ENCODE data around the gene ZMYND12. TPM values are rescaled to one million over a fixed set of nuclear protein-coding genes. Genes with fewer than 3 reads are reported as not detected.
"Not testable (repeated sequence)": the region's sequence is repeated elsewhere in the genome, so short reads cannot be mapped to it uniquely, and the experiment has no call there.

The ZMYND12 gene, protein sequence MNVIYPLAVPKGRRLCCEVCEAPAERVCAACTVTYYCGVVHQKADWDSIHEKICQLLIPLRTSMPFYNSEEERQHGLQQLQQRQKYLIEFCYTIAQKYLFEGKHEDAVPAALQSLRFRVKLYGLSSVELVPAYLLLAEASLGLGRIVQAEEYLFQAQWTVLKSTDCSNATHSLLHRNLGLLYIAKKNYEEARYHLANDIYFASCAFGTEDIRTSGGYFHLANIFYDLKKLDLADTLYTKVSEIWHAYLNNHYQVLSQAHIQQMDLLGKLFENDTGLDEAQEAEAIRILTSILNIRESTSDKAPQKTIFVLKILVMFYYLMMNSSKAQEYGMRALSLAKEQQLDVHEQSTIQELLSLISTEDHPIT
- 0.66 TPM for polyA plus RNA-seq (2013, experiment 1 of 2)
- polyA plus RNA-seq (2013, experiment 2 of 2) = 0.47 TPM

DNA sequence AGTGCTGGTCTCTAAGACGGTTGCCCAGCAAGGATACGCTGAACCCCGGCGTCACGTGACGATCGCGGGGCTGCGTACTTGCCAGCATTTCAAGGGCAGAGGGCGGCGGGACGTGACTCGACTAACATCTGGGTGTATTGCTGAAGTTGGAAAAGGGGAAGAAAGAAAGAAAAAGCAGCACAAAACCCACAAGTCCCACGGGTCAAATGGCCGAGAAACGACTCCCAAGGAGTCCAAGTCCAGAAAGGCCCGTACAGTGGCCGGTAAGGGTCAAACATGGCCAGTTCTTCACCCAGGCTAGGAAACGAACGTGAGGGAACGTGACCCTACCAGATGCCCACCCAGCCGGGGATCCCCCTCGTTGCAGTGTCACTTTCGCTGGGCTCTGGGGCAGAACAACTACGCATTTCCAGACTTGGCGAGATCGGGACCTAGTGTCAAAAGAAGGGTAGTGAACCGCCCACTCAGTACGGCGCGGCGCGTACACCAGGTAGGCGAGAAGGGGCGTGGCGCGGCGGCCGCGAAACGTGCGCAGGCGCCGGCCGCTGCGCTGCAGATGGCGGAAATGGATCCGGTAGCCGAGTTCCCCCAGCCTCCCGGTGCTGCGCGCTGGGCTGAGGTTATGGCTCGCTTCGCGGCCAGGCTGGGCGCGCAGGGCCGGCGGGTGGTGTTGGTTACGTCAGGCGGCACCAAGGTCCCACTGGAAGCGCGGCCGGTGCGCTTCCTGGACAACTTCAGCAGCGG lies at the start of gene ZMYND12, which contains the start of gene PPCS:
ZMYND12 (minus strand) TSS at position 13 of the 744 bp plus-strand sequence. CDS start 25 bp downstream, outside the sequence.
PPCS (plus strand) TSS at position 534 of the 744 bp plus-strand sequence; CDS start at position 557, 23 bp downstream.
- DNase-seq (ENCODE audit: low spot score) = peak; percentile 78
- peak within 1 kb of the TSS; percentile 98 for H3K18ac ChIP-seq (ENCODE audit: low read length)

DNA sequence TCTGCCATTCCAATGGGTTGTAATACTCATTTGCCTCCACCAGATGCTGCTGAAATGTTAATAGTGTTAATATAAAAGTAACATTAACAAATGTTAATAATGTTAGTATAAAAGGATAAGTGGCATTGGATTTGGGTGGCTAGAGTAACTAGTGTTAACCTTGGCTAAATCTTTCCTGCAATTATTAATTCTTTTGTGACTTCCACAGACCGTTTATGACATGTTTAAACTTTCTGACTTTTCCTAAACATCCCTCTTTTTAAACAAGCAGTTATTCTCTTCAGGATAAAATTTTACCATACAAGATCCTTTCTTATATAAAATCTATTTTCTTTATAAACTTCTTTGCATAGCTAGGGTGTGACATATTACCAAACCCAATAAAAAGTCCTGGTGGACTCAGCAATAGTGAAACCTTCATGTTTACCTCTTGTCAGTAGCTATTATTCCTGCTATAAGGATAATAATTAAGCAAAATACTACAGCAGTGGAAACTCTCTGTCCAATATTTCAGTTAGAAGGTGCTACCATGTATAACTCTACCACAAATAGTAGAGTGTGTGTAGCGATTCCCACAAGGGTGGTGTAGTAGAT lies 48.8 kb upstream of the ZMYND12 start:
- H3K4me2 ChIP-seq (ENCODE audit: insufficient read depth, low read length, poor library complexity, severe bottlenecking) = no peak overlapping the region
- no peak overlapping the region for H3K23ac ChIP-seq (ENCODE audit: low read depth, low read length, poor library complexity)
- H2AK5ac ChIP-seq (ENCODE audit: low read depth, low read length) = no peak overlapping the region
- H3K27me3 ChIP-seq (ENCODE audit: control insufficient read depth in 3 of 3, insufficient read depth in 3 of 3, low read depth in 1 of 3, low read length in 3 of 3) = no peaks in the 10 kb centered on the region
- H4K8ac ChIP-seq (ENCODE audit: low read depth, low read length) = no peak overlapping the region
- WGBS, 2 donors (ENCODE audit: extremely low coverage in 2 of 2, insufficient read length in 2 of 2, insufficient replicate concordance in 1 of 2) = no CpG with 5 or more reads among the region's 2 CpGs
- H3K14ac ChIP-seq (ENCODE audit: low read length) = no peak overlapping the region
- H2BK15ac ChIP-seq (ENCODE audit: low read length) = no peak overlapping the region
- no peaks in the 10 kb centered on the region for H3K36me3 ChIP-seq (replicated peaks in 1 of 2; ENCODE audit: control insufficient read depth in 2 of 2, insufficient read depth in 2 of 2, low read length in 2 of 2)
- H3K79me1 ChIP-seq (ENCODE audit: low read depth, low read length) = no peaks in the 10 kb centered on the region
- no peak for DNase-seq (ENCODE audit: low spot score)
- H3K9me3 ChIP-seq (replicated peaks in 1 of 2; ENCODE audit: control insufficient read depth in 2 of 2, insufficient read depth in 1 of 2, low read depth in 1 of 2, low read length in 2 of 2) = peaks cover 16 to 58% of the 10 kb centered on the region in 2 donors
- no peak overlapping the region for H4K91ac ChIP-seq (ENCODE audit: low read depth, low read length, poor library complexity)
- no peaks in the 10 kb centered on the region for H3K4me1 ChIP-seq (ENCODE audit: control insufficient read depth in 2 of 2, insufficient read depth in 1 of 2, low read depth in 1 of 2, low read length in 2 of 2)
- no peak overlapping the region for H3K4ac ChIP-seq (ENCODE audit: low read length)
- no peak overlapping the region for H2BK12ac ChIP-seq (ENCODE audit: low read length)
- H2BK120ac ChIP-seq (ENCODE audit: low read depth, low read length) = no peak overlapping the region
- H3K27ac ChIP-seq (replicated peaks; ENCODE audit: low read length) = no peak overlapping the region
- no peak overlapping the region for H3K9ac ChIP-seq (ENCODE audit: low read depth, low read length, poor library complexity)
- H2AFZ ChIP-seq (ENCODE audit: low read length) = no peak overlapping the region
- no peak overlapping the region for H3K4me3 ChIP-seq (ENCODE audit: low read length in 2 of 2)
- no peak overlapping the region for H3K18ac ChIP-seq (ENCODE audit: low read length)
- no peak overlapping the region for H2BK5ac ChIP-seq (ENCODE audit: low read length)

More for the DNA sequence above, at the start of gene ZMYND12, which contains the start of gene PPCS:
- Histone ChIP-seq H2BK15ac (ENCODE audit: low read length) (no peak within 1 kb of the TSS), H3K14ac (ENCODE audit: low read length) (peak within 1 kb of the TSS; percentile 83), H3K4me3 (ENCODE audit: low read length in 2 of 2) (peak within 1 kb of the TSS; percentile 68 to 86), H3K23ac (ENCODE audit: low read depth, low read length, poor library complexity) (peak within 1 kb of the TSS; percentile 96), H2AK5ac (ENCODE audit: low read depth, low read length) (peak within 1 kb of the TSS; percentile 90), H4K91ac (ENCODE audit: low read depth, low read length, poor library complexity) (no peak within 1 kb of the TSS), H3K4me2 (ENCODE audit: insufficient read depth, low read length, poor library complexity, severe bottlenecking) (peak within 1 kb of the TSS; percentile 94), H2BK5ac (ENCODE audit: low read length) (peak within 1 kb of the TSS; percentile 96), H2BK12ac (ENCODE audit: low read length) (no peak within 1 kb of the TSS), H3K27me3 (ENCODE audit: control insufficient read depth in 3 of 3, insufficient read depth in 3 of 3, low read depth in 1 of 3, low read length in 3 of 3) (peaks cover 0 to 3% (median 0%) of the 10 kb centered on the region in 3 experiments), H2AFZ (ENCODE audit: low read length) (peak within 1 kb of the TSS; percentile 87), H3K9ac (ENCODE audit: low read depth, low read length, poor library complexity) (peak within 1 kb of the TSS; percentile 99), H3K36me3 (replicated peaks in 1 of 2; ENCODE audit: control insufficient read depth in 2 of 2, insufficient read depth in 2 of 2, low read length in 2 of 2) (peaks cover 0 to 25% of the 10 kb centered on the region in 2 donors), H4K8ac (ENCODE audit: low read depth, low read length) (peak within 1 kb of the TSS; percentile 52), H3K4ac (ENCODE audit: low read length) (no peak within 1 kb of the TSS), H3K27ac (replicated peaks; ENCODE audit: low read length) (peak within 1 kb of the TSS; percentile 55), H2BK120ac (ENCODE audit: low read depth, low read length) (peak within 1 kb of the TSS; percentile 58), H3K9me3 (replicated peaks in 1 of 2; ENCODE audit: control insufficient read depth in 2 of 2, insufficient read depth in 1 of 2, low read depth in 1 of 2, low read length in 2 of 2) (no peaks in the 10 kb centered on the region), H3K79me1 (ENCODE audit: low read depth, low read length) (no peaks in the 10 kb centered on the region), H3K4me1 (ENCODE audit: control insufficient read depth in 2 of 2, insufficient read depth in 1 of 2, low read depth in 1 of 2, low read length in 2 of 2) (peaks cover 5 to 10% of the 10 kb centered on the region in 2 donors)
- WGBS, 2 donors (ENCODE audit: extremely low coverage in 2 of 2, insufficient read length in 2 of 2, insufficient replicate concordance in 1 of 2) = no CpG with 5 or more reads among the region's 66 CpGs

DNA sequence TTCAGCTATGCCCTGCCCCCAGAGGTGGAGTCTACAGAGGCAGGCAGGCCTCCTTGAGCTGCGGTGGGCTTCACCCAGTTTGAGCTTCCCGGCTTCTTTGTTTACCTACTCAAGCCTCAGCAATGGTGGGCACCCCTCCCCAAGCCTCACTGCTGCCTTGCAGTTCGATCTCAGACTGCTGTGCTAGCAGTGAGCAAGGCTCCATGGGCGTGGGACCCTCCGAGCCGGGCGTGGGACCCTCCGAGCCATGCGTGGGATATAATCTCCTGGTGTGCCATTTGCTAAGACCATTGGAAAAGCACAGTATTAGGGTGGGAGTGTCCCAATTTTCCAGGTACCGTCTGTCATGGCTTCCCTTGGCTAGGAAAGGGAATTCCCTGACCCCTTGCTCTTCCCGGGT lies 46.2 kb upstream of the ZMYND12 start:
- not testable (repeated sequence) for H3K36me3 ChIP-seq (replicated peaks in 1 of 2; ENCODE audit: control insufficient read depth in 2 of 2, insufficient read depth in 2 of 2, low read length in 2 of 2); H3K18ac ChIP-seq (ENCODE audit: low read length); H2BK120ac ChIP-seq (ENCODE audit: low read depth, low read length); H3K27ac ChIP-seq (replicated peaks; ENCODE audit: low read length); H3K4me1 ChIP-seq (ENCODE audit: control insufficient read depth in 2 of 2, insufficient read depth in 1 of 2, low read depth in 1 of 2, low read length in 2 of 2); H3K4me2 ChIP-seq (ENCODE audit: insufficient read depth, low read length, poor library complexity, severe bottlenecking); H2AK5ac ChIP-seq (ENCODE audit: low read depth, low read length); H4K8ac ChIP-seq (ENCODE audit: low read depth, low read length); H2BK5ac ChIP-seq (ENCODE audit: low read length); H2AFZ ChIP-seq (ENCODE audit: low read length); H3K27me3 ChIP-seq (ENCODE audit: control insufficient read depth in 3 of 3, insufficient read depth in 3 of 3, low read depth in 1 of 3, low read length in 3 of 3); H3K23ac ChIP-seq (ENCODE audit: low read depth, low read length, poor library complexity); DNase-seq (ENCODE audit: low spot score); H3K4me3 ChIP-seq (ENCODE audit: low read length in 2 of 2); H3K79me1 ChIP-seq (ENCODE audit: low read depth, low read length); H3K9ac ChIP-seq (ENCODE audit: low read depth, low read length, poor library complexity); H3K14ac ChIP-seq (ENCODE audit: low read length); H3K4ac ChIP-seq (ENCODE audit: low read length); H4K91ac ChIP-seq (ENCODE audit: low read depth, low read length, poor library complexity); H2BK15ac ChIP-seq (ENCODE audit: low read length); H2BK12ac ChIP-seq (ENCODE audit: low read length)
- no CpG with 5 or more reads among the region's 11 CpGs for WGBS, 2 donors (ENCODE audit: extremely low coverage in 2 of 2, insufficient read length in 2 of 2, insufficient replicate concordance in 1 of 2)
- H3K9me3 ChIP-seq (replicated peaks in 1 of 2; ENCODE audit: control insufficient read depth in 2 of 2, insufficient read depth in 1 of 2, low read depth in 1 of 2, low read length in 2 of 2) = peaks cover 10 to 41% of the 10 kb centered on the region in 2 donors

All from neuronal stem cell (in vitro differentiated cells).